Transverse colon (tissue), 4 donors: ENCODE measurements around the gene SEPTIN8. TPM values are rescaled to one million over a fixed set of nuclear protein-coding genes. Genes with fewer than 3 reads are reported as not detected.

ENCODE experiments used
- DNase-seq: peaks from one replicate; pipeline ENCODE4 v3.0.0-alpha.2; 2019
- H3K27ac ChIP-seq, 4 donors: fragments of 200-600 bp; sonication (generic); 2 replicates each; pipeline ENCODE4 v1.5.1; 2016 to 2018; ENCODE audit warnings: inconsistent platforms in 4 of 4
- H3K27me3 ChIP-seq: fragments of 200-600 bp; sonication (generic); 2 replicates; pipeline ENCODE4 v1.5.1; 2017; ENCODE audit warnings: inconsistent platforms
- H3K36me3 ChIP-seq, 4 donors: fragments of 200-600 bp; sonication (generic); 2 replicates each; pipeline ENCODE4 v1.5.1; 2017 to 2019; ENCODE audit warnings: inconsistent platforms in 4 of 4
- H3K4me1 ChIP-seq, 4 donors: fragments of 200-600 bp; sonication (generic); 2 replicates each; pipeline ENCODE4 v1.5.1; 2017 to 2020; ENCODE audit warnings: inconsistent platforms in 4 of 4
- H3K4me3 ChIP-seq, 4 donors: fragments of 200-600 bp; sonication (generic); 1 replicate in 1 of 4; 2 replicates in 3 of 4; pipeline versions ENCODE4 v1.5.1 to v1.6.1; 2017 to 2019; ENCODE audit warnings: inconsistent platforms in 4 of 4
- H3K9me3 ChIP-seq, 2 donors: fragments of 200-600 bp; sonication (generic); 2 replicates each; pipeline ENCODE4 v1.5.1; 2017 to 2019; ENCODE audit warnings: inconsistent platforms in 2 of 2
- CTCF ChIP-seq, 5 experiments: fragments of 200-600 bp in 3 of 5; fragments of 450-650 bp in 2 of 5; sonication (generic) in 3 of 5; IDR thresholded peaks; 1 replicate in 2 of 5; 2 replicates in 3 of 5; pipeline ENCODE4 v1.5.1; 2016 to 2017; ENCODE audit warnings: antibody characterized with exemption in 5 of 5, inconsistent platforms in 3 of 5, mild to moderate bottlenecking in 2 of 5, moderate library complexity in 1 of 5
- EP300 ChIP-seq: sonication (generic); formaldehyde crosslinking; IDR thresholded peaks from one replicate; pipeline ENCODE4 v1.6.1; 2017; ENCODE audit warnings: antibody characterized with exemption, low read depth
- POLR2A ChIP-seq: fragments of 450-650 bp; IDR thresholded peaks from one replicate; pipeline ENCODE4 v1.6.1; 2016; ENCODE audit warnings: antibody characterized with exemption, mild to moderate bottlenecking, moderate library complexity
- POLR2AphosphoS5 ChIP-seq, 3 donors: sonication (generic); formaldehyde crosslinking; IDR thresholded peaks; one replicate each; pipeline ENCODE4 v1.6.1; 2016; ENCODE audit warnings: antibody characterized with exemption in 3 of 3
- WGBS, 2 donors: methylation state at CpG; one replicate each; pipeline ENCODE4 v1.1.5; 2018; ENCODE audit warnings: low coverage in 1 of 2; 5-methylcytosine and 5-hydroxymethylcytosine counted together
- in situ Hi-C, 4 donors: fragments of 200-750 bp; cut with MboI; loops; one replicate each; pipeline versions ENCODE4 v1.15.0 to v1.15.1; 2017; ENCODE audit warnings: low sequenced_read_pairs in 3 of 4, low pct_ligation_motif_present in 1 of 4, low pct_unique_long_range_greater_than_20kb in 1 of 4
- intact Hi-C: fragments of 100-400 bp; cut with DNase I; formaldehyde crosslinking; loops from one replicate; pipeline ENCODE4 v1.15.1; 2023; ENCODE audit warnings: low total_unique reads
- total RNA-seq, 4 donors: library from RNA; depleted of rRNA; stranded (reverse); fragments of >200 nt; gene quantifications; one replicate each; pipeline ENCODE4 v1.1.0, GENCODE V29; 2016

SEPTIN8 gene
- total RNA-seq, 4 donors from 2014 or later = 38.4 to 70.7 (median 53.5) TPM

- H3K4me3 ChIP-seq = no peak overlapping the region
- H3K27me3 ChIP-seq = peaks cover 21% of the 10 kb centered on the region
- H3K27ac ChIP-seq = no peak overlapping the region
- DNase-seq = peak; percentile 7
- H3K9me3 ChIP-seq = no peaks in the 10 kb centered on the region
- intact Hi-C loops (no loop called here), in situ Hi-C loops (no loop called here)
- WGBS, 2 donors = 73 to 84% methylated on average over 6 to 10 of the region's 10 CpGs
- H3K4me1 ChIP-seq = peaks cover 0 to 15% (median 5%) of the 10 kb centered on the region in 4 donors
- H3K36me3 ChIP-seq = no peaks in the 10 kb centered on the region
- no peak for TF ChIP-seq EP300
- TF ChIP-seq POLR2AphosphoS5 (IDR thresholded peaks at IDR 0.05) = no peak
- TF ChIP-seq CTCF (IDR thresholded peaks at IDR 0.05) = no peak
- no peak for TF ChIP-seq POLR2A
Measured at GRCh38 chr5:132750471-132751230, 26.4 kb downstream of the SEPTIN8 start.

- intact Hi-C loops = no loop called here
- DNase-seq = peak; percentile 4
- in situ Hi-C loops = no loop called here
- Histone ChIP-seq H3K4me3 (no peak overlapping the region), H3K27ac (no peak overlapping the region), H3K27me3 (peaks cover 33% of the 10 kb centered on the region), H3K9me3 (no peaks in the 10 kb centered on the region), H3K4me1 (peaks cover 0 to 15% (median 5%) of the 10 kb centered on the region in 4 donors), H3K36me3 (no peaks in the 10 kb centered on the region)
- WGBS, 2 donors = 93 to 100% methylated on average over 2 of the region's 2 CpGs
- TF ChIP-seq POLR2A (no peak), EP300 (no peak), CTCF (IDR thresholded peaks at IDR 0.05) (no peak), POLR2AphosphoS5 (IDR thresholded peaks at IDR 0.05) (no peak)
Measured at GRCh38 chr5:132749506-132749905, 27.5 kb downstream of the SEPTIN8 start.

GRCh38 chr5:132748522-132749000, 28.5 kb downstream of the SEPTIN8 start:
- peaks cover 41% of the 10 kb centered on the region for H3K27me3 ChIP-seq
- intact Hi-C loops (no loop called here), in situ Hi-C loops (no loop called here)
- H3K4me3 ChIP-seq = no peak overlapping the region
- peaks cover 0 to 15% (median 5%) of the 10 kb centered on the region in 4 donors for H3K4me1 ChIP-seq
- no peak overlapping the region for H3K27ac ChIP-seq
- H3K36me3 ChIP-seq = no peaks in the 10 kb centered on the region
- DNase-seq = no peak
- 84 to 94% methylated on average over 7 to 10 of the region's 10 CpGs for WGBS, 2 donors
- no peaks in the 10 kb centered on the region for H3K9me3 ChIP-seq
- no peak for TF ChIP-seq EP300
- TF ChIP-seq POLR2A = no peak
- TF ChIP-seq CTCF (IDR thresholded peaks at IDR 0.05) = no peak
- TF ChIP-seq POLR2AphosphoS5 (IDR thresholded peaks at IDR 0.05) = no peak

- Histone ChIP-seq H3K27ac (peak overlapping the region; percentile 59 to 81 (median 70)), H3K4me1 (peaks cover 0 to 15% (median 5%) of the 10 kb centered on the region in 4 donors), H3K9me3 (no peaks in the 10 kb centered on the region), H3K36me3 (no peaks in the 10 kb centered on the region), H3K4me3 (peak overlapping the region; percentile 36 to 56 (median 46)), H3K27me3 (peaks cover 48% of the 10 kb centered on the region)
- 65% methylated on average over 28 of the region's 76 CpGs; no CpG with 5 or more reads in 1 of the 2 donors for WGBS, 2 donors
- TF ChIP-seq EP300 (no peak), CTCF (IDR thresholded peaks at IDR 0.05) (no peak), POLR2AphosphoS5 (IDR thresholded peaks at IDR 0.05) (no peak), POLR2A (no peak)
- DNase-seq = peak; percentile 50
- intact Hi-C loops = no loop called here
- in situ Hi-C loops = no loop called here
Measured at GRCh38 chr5:132747616-132748440, 29.2 kb downstream of the SEPTIN8 start.
